GM12865 (cell line): ENCODE measurements around the gene SPPL3.
"Not testable (repeated sequence)": the region's sequence is repeated elsewhere in the genome, so short reads cannot be mapped to it uniquely, and the experiment has no call there.

Source experiments
- DNase-seq: peaks from one replicate; pipeline ENCODE4 v3.0.0; 2010; ENCODE audit warnings: low read depth
- H3K4me3 ChIP-seq: 2 replicates; pipeline ENCODE4 v1.5.1; 2011; ENCODE audit warnings: mild to moderate bottlenecking, low read depth, low read length, control low read depth
- CTCF ChIP-seq: IDR thresholded peaks from 2 replicates; pipeline ENCODE4 v1.5.1; 2011; ENCODE audit warnings: low read length, control low read depth, low read depth, inconsistent platforms; ENCODE audit not compliant: insufficient read depth; ENCODE audit errors: missing control alignments

Gene SPPL3

GRCh38 chr12:120904197-120904773 lies at the start of gene SPPL3:
Gene SPPL3 (minus strand): TSS chr12:120904358. CDS start chr12:120903867, 491 bp downstream.
- H3K4me3 ChIP-seq, result peak within 1 kb of the TSS; percentile 95
- DNase-seq, result peak; percentile 95
- TF ChIP-seq CTCF, result no peak

- no peak for TF ChIP-seq CTCF
- no peak for DNase-seq
- no peak overlapping the region for H3K4me3 ChIP-seq
Measured at GRCh38 chr12:120950807-120951206, 46.6 kb upstream of the SPPL3 start.

- H3K4me3 ChIP-seq, result not testable (repeated sequence)
Measured at GRCh38 chr12:120950260-120950799, 46.2 kb upstream of the SPPL3 start.

GRCh38 chr12:120945516-120945915 lies 41.4 kb upstream of the SPPL3 start:
- not testable (repeated sequence) for DNase-seq, H3K4me3 ChIP-seq

More at GRCh38 chr12:120950260-120950799, 46.2 kb upstream of the SPPL3 start:
- DNase-seq, result not testable (repeated sequence)

- DNase-seq, result peak; percentile 69
- H3K4me3 ChIP-seq, result no peak overlapping the region
- TF ChIP-seq CTCF, result peak; percentile 72
Measured at GRCh38 chr12:120944645-120945217, 40.6 kb upstream of the SPPL3 start.

GRCh38 chr12:120943482-120943881 lies 39.3 kb upstream of the SPPL3 start:
- no peak for DNase-seq
- no peak overlapping the region for H3K4me3 ChIP-seq
- no peak for TF ChIP-seq CTCF

GRCh38 chr12:120941846-120942405 lies 37.8 kb upstream of the SPPL3 start:
- no peak for DNase-seq
- TF ChIP-seq CTCF, result no peak
- H3K4me3 ChIP-seq, result no peak overlapping the region

- DNase-seq, result no peak
Measured at GRCh38 chr12:120941412-120941811, 37.3 kb upstream of the SPPL3 start.

More at GRCh38 chr12:120941412-120941811, 37.3 kb upstream of the SPPL3 start:
- H3K4me3 ChIP-seq, result no peak overlapping the region
- TF ChIP-seq CTCF, result no peak
